Keratinocyte (primary cell): ENCODE measurements around the gene TMEM97.

ENCODE experiments used
- CTCF ChIP-seq, 3 experiments: IDR thresholded peaks in 1 of 3; conservative IDR thresholded peaks in 1 of 3; optimal IDR thresholded peaks in 1 of 3; 2 replicates in 2 of 3; 3 replicates in 1 of 3; pipeline versions ENCODE3 to v1.5.1; 2011; ENCODE audit warnings: low read length in 3 of 3, mild to moderate bottlenecking in 3 of 3, moderate library complexity in 2 of 3, control low read depth in 1 of 3, inconsistent platforms in 1 of 3; ENCODE audit not compliant: insufficient read depth in 2 of 3; ENCODE audit errors: extremely low read depth in 1 of 3
- EZH2 ChIP-seq: IDR thresholded peaks from one replicate; pipeline ENCODE4 v1.6.1; 2012; ENCODE audit warnings: inconsistent platforms, mild to moderate bottlenecking, low read length, moderate library complexity

- no peak for TF ChIP-seq CTCF (optimal IDR thresholded peaks at IDR 0.05 in 1 of 3, IDR thresholded peaks at IDR 0.05 in 1 of 3, conservative IDR thresholded peaks at IDR 0.05 in 1 of 3; ENCODE audit: extremely low read depth in 1 of 3, insufficient read depth in 2 of 3, low read length in 3 of 3)
- TF ChIP-seq EZH2, result no peak
Measured at GRCh38 chr17:28325211-28325610, 6.2 kb downstream of the TMEM97 start.
